Neural cell (in vitro differentiated cells): Measurements from ENCODE around the gene SLC4A1. TPM values are rescaled to one million over a fixed set of nuclear protein-coding genes. Genes with fewer than 3 reads are reported as not detected.

Experiments
- H2AFZ ChIP-seq: fragments of 200-600, 300-800 bp; sonication (generic), shearing (Covaris generic); 2 replicates; pipeline ENCODE4 v1.6.0; 2014; ENCODE audit warnings: low read depth, mild to moderate bottlenecking, antibody characterized with exemption, low read length, moderate library complexity
- H3F3A ChIP-seq: fragments of 200-600 bp; shearing (Covaris generic); 2 replicates; pipeline ENCODE4 v1.6.1; 2016; ENCODE audit warnings: mild to moderate bottlenecking, moderate library complexity, mixed read lengths, antibody characterized with exemption, low read length; ENCODE audit not compliant: insufficient read depth, poor library complexity, severe bottlenecking
- H3K27ac ChIP-seq: fragments of 200-600, 300-800 bp; sonication (generic), shearing (Covaris generic); 2 replicates; pipeline ENCODE4 v1.5.1; 2014; ENCODE audit warnings: mild to moderate bottlenecking, low read length, moderate library complexity
- H3K27me3 ChIP-seq: fragments of 300-800, 200-600 bp; sonication (generic), shearing (Covaris generic); 2 replicates; pipeline ENCODE4 v1.6.0; 2014; ENCODE audit warnings: mild to moderate bottlenecking, low read depth, low read length, moderate library complexity; ENCODE audit not compliant: insufficient read depth
- H3K36me3 ChIP-seq: fragments of 300-800, 200-600 bp; sonication (generic), shearing (Covaris generic); 2 replicates; pipeline ENCODE4 v1.5.1; 2014; ENCODE audit warnings: mild to moderate bottlenecking, antibody characterized with exemption, low read length, moderate library complexity; ENCODE audit not compliant: insufficient read depth
- H3K4me2 ChIP-seq: fragments of 300-800, 200-600 bp; sonication (generic), shearing (Covaris generic); 2 replicates; pipeline ENCODE4 v1.6.0; 2014; ENCODE audit warnings: mild to moderate bottlenecking, low read length
- H3K4me3 ChIP-seq: fragments of 300-800, 200-600 bp; sonication (generic), shearing (Covaris generic); 2 replicates; pipeline ENCODE4 v1.5.1; 2014; ENCODE audit warnings: mild to moderate bottlenecking, low read length, moderate library complexity
- H3K79me2 ChIP-seq: fragments of 200-600 bp; shearing (Covaris generic); replicated peaks from 2 replicates; pipeline ENCODE4 v1.6.0; 2014; ENCODE audit warnings: mild to moderate bottlenecking, low read length, moderate library complexity; ENCODE audit not compliant: insufficient read depth
- H3K9ac ChIP-seq: fragments of 300-800, 200-600 bp; sonication (generic), shearing (Covaris generic); 2 replicates; pipeline ENCODE4 v1.6.1; 2016; ENCODE audit warnings: mild to moderate bottlenecking, low read length, mixed read lengths
- H3K9me2 ChIP-seq: fragments of 200-600 bp; shearing (Covaris generic); 2 replicates; pipeline ENCODE4 v1.6.1; 2016; ENCODE audit warnings: mild to moderate bottlenecking, low read length, mixed read lengths; ENCODE audit not compliant: insufficient read depth
- H3K9me3 ChIP-seq: fragments of 200-600, 300-800 bp; sonication (generic), shearing (Covaris generic); 2 replicates; pipeline ENCODE4 v1.6.1; 2016; ENCODE audit warnings: mild to moderate bottlenecking, mixed run types, low read length, moderate library complexity, mixed read lengths
- H4K20me1 ChIP-seq: fragments of 200-600 bp; shearing (Covaris generic); 2 replicates; pipeline ENCODE4 v1.6.1; 2016; ENCODE audit warnings: mild to moderate bottlenecking, mixed run types; ENCODE audit not compliant: insufficient read depth
- CTCF ChIP-seq: fragments of 450-650 bp; IDR thresholded peaks from 2 replicates; pipeline ENCODE4 v1.5.1; 2014; ENCODE audit warnings: antibody characterized with exemption, mild to moderate bottlenecking, moderate library complexity; ENCODE audit not compliant: poor library complexity, severe bottlenecking
- EP300 ChIP-seq: fragments of 450-650 bp; conservative IDR thresholded peaks from 2 replicates; pipeline ENCODE4 v1.6.1; 2014; ENCODE audit warnings: antibody characterized with exemption, mild to moderate bottlenecking, moderate library complexity; ENCODE audit not compliant: poor library complexity, severe bottlenecking
- EZH2 ChIP-seq: fragments of 200-600, 300-800 bp; shearing (Covaris generic), sonication (generic); IDR thresholded peaks from 2 replicates; pipeline ENCODE4 v1.6.1; 2014; ENCODE audit warnings: antibody characterized with exemption, low read length, borderline replicate concordance, mild to moderate bottlenecking; ENCODE audit not compliant: insufficient read depth, poor library complexity, severe bottlenecking
- MXI1 ChIP-seq: fragments of 450-650 bp; conservative IDR thresholded peaks from 2 replicates; pipeline ENCODE4 v1.6.1; 2014; ENCODE audit warnings: antibody characterized with exemption, mild to moderate bottlenecking; ENCODE audit not compliant: poor library complexity, severe bottlenecking
- POLR2AphosphoS5 ChIP-seq: IDR thresholded peaks from 2 replicates; pipeline ENCODE4 v1.6.1; 2012
- RAD21 ChIP-seq: fragments of 450-650 bp; conservative IDR thresholded peaks from 2 replicates; pipeline ENCODE4 v1.6.1; 2014; ENCODE audit warnings: antibody characterized with exemption, mild to moderate bottlenecking, moderate library complexity
- REST ChIP-seq: IDR thresholded peaks from 2 replicates; pipeline ENCODE4 v1.6.1; 2012; ENCODE audit warnings: borderline replicate concordance
- SMC3 ChIP-seq: fragments of 450-650 bp; conservative IDR thresholded peaks from 2 replicates; pipeline ENCODE4 v1.6.1; 2014; ENCODE audit warnings: antibody characterized with exemption, mild to moderate bottlenecking, moderate library complexity; ENCODE audit not compliant: poor library complexity
- TAF1 ChIP-seq: IDR thresholded peaks from 2 replicates; pipeline ENCODE4 v1.6.1; 2012; ENCODE audit warnings: low read depth
- polyA plus RNA-seq: library from polyadenylated mRNA; depleted of rRNA; stranded (reverse); fragments of >200 nt; gene quantifications from 2 replicates; pipeline ENCODE4 v1.2.3, GENCODE V29; 2014

SLC4A1 gene
- polyA plus RNA-seq, 1 donor from 2014 or later: 0.05 TPM

- TF ChIP-seq RAD21 (no peak), CTCF (no peak), REST (no peak), TAF1 (no peak), EP300 (no peak), POLR2AphosphoS5 (no peak), EZH2 (no peak), MXI1 (no peak), SMC3 (no peak)
- Histone ChIP-seq H3F3A (no peaks in the 10 kb centered on the region), H2AFZ (no peak overlapping the region), H3K9me2 (no peaks in the 10 kb centered on the region), H3K27ac (no peak overlapping the region), H3K36me3 (no peaks in the 10 kb centered on the region), H3K4me2 (no peak overlapping the region), H3K27me3 (no peaks in the 10 kb centered on the region), H3K79me2 (no peaks in the 10 kb centered on the region), H4K20me1 (no peaks in the 10 kb centered on the region), H3K4me3 (no peak overlapping the region), H3K9me3 (no peaks in the 10 kb centered on the region), H3K9ac (no peak overlapping the region)
Observed at GRCh38 chr17:44277976-44278375, 10.0 kb upstream of the SLC4A1 start.

DNA sequence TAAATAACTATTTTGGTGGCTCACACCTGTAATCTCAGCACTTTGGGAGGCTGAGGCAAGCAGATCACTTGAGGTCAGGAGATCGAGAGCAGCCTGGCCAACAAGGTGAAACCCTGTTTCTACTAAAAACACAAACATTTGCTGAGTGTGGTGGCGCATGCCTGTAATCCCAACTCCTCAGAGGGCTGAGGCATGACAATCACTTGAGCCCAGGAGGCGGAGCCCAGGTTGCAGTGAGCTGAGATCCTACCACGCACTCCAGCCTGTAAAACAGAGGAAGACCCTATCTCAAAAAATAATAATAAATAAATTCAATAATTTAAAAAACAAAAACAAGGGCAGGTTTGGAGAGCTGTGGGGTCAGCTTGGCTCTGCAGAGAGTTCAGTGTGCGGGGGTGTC lies 5.7 kb upstream of the SLC4A1 start:
- Histone ChIP-seq H2AFZ (no peak overlapping the region), H3K36me3 (no peaks in the 10 kb centered on the region), H3K9me3 (no peaks in the 10 kb centered on the region), H3K27ac (no peak overlapping the region), H3K27me3 (no peaks in the 10 kb centered on the region), H3F3A (no peaks in the 10 kb centered on the region), H4K20me1 (no peaks in the 10 kb centered on the region), H3K4me3 (no peak overlapping the region), H3K4me2 (no peak overlapping the region), H3K9me2 (no peaks in the 10 kb centered on the region), H3K79me2 (no peaks in the 10 kb centered on the region), H3K9ac (no peak overlapping the region)
- TF ChIP-seq REST (no peak), EZH2 (no peak), SMC3 (no peak)
